HepG2 (cell line): ENCODE measurements around the gene HYAL2. TPM values are rescaled to one million over a fixed set of nuclear protein-coding genes. Genes with fewer than 3 reads are reported as not detected.

ENCODE experiments used
- FOSL1 ChIP-seq: sonication (generic); formaldehyde crosslinking; IDR thresholded peaks from 2 replicates; pipeline ENCODE4 v1.9.0; 2021; ENCODE audit warnings: missing genetic modification reagents, borderline replicate concordance
- FOXM1 ChIP-seq: sonication (generic); formaldehyde crosslinking; IDR thresholded peaks from 2 replicates; pipeline ENCODE4 v1.5.0; 2020; ENCODE audit warnings: missing genetic modification reagents
- HMGA1 ChIP-seq: sonication (generic); formaldehyde crosslinking; conservative IDR thresholded peaks from 2 replicates; pipeline ENCODE4 v1.4.0; 2020; ENCODE audit warnings: missing genetic modification reagents
- HNF4A ChIP-seq: sonication (generic); formaldehyde crosslinking; IDR thresholded peaks from 2 replicates; pipeline ENCODE4 v1.4.0; 2020; ENCODE audit warnings: missing genetic modification reagents
- MEIS1 ChIP-seq: sonication (generic); formaldehyde crosslinking; IDR thresholded peaks from 2 replicates; pipeline ENCODE4 v1.9.0; 2021; ENCODE audit warnings: mild to moderate bottlenecking, missing genetic modification reagents, moderate library complexity, borderline replicate concordance
- MTA1 ChIP-seq: sonication (generic); formaldehyde crosslinking; IDR thresholded peaks from 2 replicates; pipeline ENCODE4 v1.4.0; 2020; ENCODE audit warnings: missing genetic modification reagents, mild to moderate bottlenecking, borderline replicate concordance
- NCOA5 ChIP-seq: sonication (generic); formaldehyde crosslinking; IDR thresholded peaks from 2 replicates; pipeline ENCODE4 v1.4.0; 2020; ENCODE audit warnings: missing genetic modification reagents
- NFATC3 ChIP-seq: sonication (generic); formaldehyde crosslinking; IDR thresholded peaks from 2 replicates; pipeline ENCODE4 v1.5.1; 2020; ENCODE audit warnings: mild to moderate bottlenecking, missing genetic modification reagents
- NFE2L1 ChIP-seq: sonication (generic); formaldehyde crosslinking; IDR thresholded peaks from 2 replicates; pipeline ENCODE4 v1.4.0; 2020; ENCODE audit warnings: missing genetic modification reagents, mild to moderate bottlenecking, borderline replicate concordance
- NR2C2 ChIP-seq: sonication (generic); formaldehyde crosslinking; IDR thresholded peaks from 2 replicates; pipeline ENCODE4 v1.4.0; 2020; ENCODE audit warnings: missing genetic modification reagents, mild to moderate bottlenecking, moderate library complexity, borderline replicate concordance
- PHB2 ChIP-seq: fragments of 450-650 bp; IDR thresholded peaks from 2 replicates; pipeline ENCODE4 v1.6.1; 2018; ENCODE audit not compliant: partially characterized antibody
- PRMT3 ChIP-seq: sonication (generic); formaldehyde crosslinking; IDR thresholded peaks from 2 replicates; pipeline ENCODE4 v1.8.1; 2022; ENCODE audit warnings: low read depth, mild to moderate bottlenecking, moderate library complexity, missing genetic modification reagents, borderline replicate concordance
- RNF2 ChIP-seq: fragments of 450-650 bp; conservative IDR thresholded peaks from 2 replicates; pipeline ENCODE4 v1.6.1; 2016; ENCODE audit warnings: low read depth
- SP2 ChIP-seq: sonication (generic); formaldehyde crosslinking; IDR thresholded peaks from 2 replicates; pipeline ENCODE4 v1.5.1; 2020; ENCODE audit warnings: mild to moderate bottlenecking, missing genetic modification reagents
- ZBTB38 ChIP-seq: sonication (generic); formaldehyde crosslinking; IDR thresholded peaks from 2 replicates; pipeline ENCODE4 v1.5.1; 2020; ENCODE audit warnings: mild to moderate bottlenecking, missing genetic modification reagents
- ZNF205 ChIP-seq: IDR thresholded peaks from 2 replicates; pipeline ENCODE4 v1.6.1; 2018; ENCODE audit warnings: missing biosample characterization, missing genetic modification reagents
- ZNF678 ChIP-seq: sonication (generic); formaldehyde crosslinking; IDR thresholded peaks from 2 replicates; pipeline ENCODE4 v1.4.0; 2020; ENCODE audit warnings: mild to moderate bottlenecking, missing genetic modification reagents
- ZNF775 ChIP-seq: sonication (generic); formaldehyde crosslinking; IDR thresholded peaks from 2 replicates; pipeline ENCODE4 v1.4.0; 2020; ENCODE audit warnings: missing genetic modification reagents, mild to moderate bottlenecking, moderate library complexity, borderline replicate concordance
- ZNF790 ChIP-seq: sonication (generic); formaldehyde crosslinking; IDR thresholded peaks from 2 replicates; pipeline ENCODE4 v1.8.0; 2022; ENCODE audit warnings: missing genetic modification reagents, mild to moderate bottlenecking, borderline replicate concordance
- polyA plus RNA-seq, 8 experiments: library from polyadenylated mRNA; depleted of rRNA in 3 of 8; stranded (reverse) in 7 of 8; unstranded in 1 of 8; fragments of >200 nt; fragmentation: Illumina TruSeq in 4 of 8; extraction: Trizol in 4 of 8; gene quantifications; 2 replicates each; pipeline versions ENCODE4 v1.2.1 to v1.2.3, GENCODE V29; 2011 to 2016; ENCODE audit warnings: low read depth in 4 of 8, missing spikeins in 1 of 8, mixed read lengths in 1 of 8; ENCODE audit not compliant: insufficient read depth in 1 of 8
- total RNA-seq, 5 experiments: library from RNA; depleted of rRNA; stranded (reverse); fragments of >200 nt; fragmentation: Illumina TruSeq; extraction: Trizol; gene quantifications; 2 replicates each; pipeline ENCODE4 v1.2.3, GENCODE V29; 2016; ENCODE audit warnings: low read depth in 1 of 5
- TF ChIP-seq, protein P1 (sequence below): IDR thresholded peaks from 2 replicates; pipeline ENCODE4 v1.6.1; 2018; ENCODE audit warnings: missing genetic modification reagents, mild to moderate bottlenecking, missing compliant biosample characterization
- TF ChIP-seq, protein P2 (sequence below): sonication (generic); formaldehyde crosslinking; conservative IDR thresholded peaks from 2 replicates; pipeline ENCODE4 v1.4.0; 2020; ENCODE audit warnings: missing genetic modification reagents
- TF ChIP-seq, protein P3 (sequence below): sonication (generic); formaldehyde crosslinking; IDR thresholded peaks from 2 replicates; pipeline ENCODE4 v1.4.0; 2020; ENCODE audit warnings: missing genetic modification reagents

Gene HYAL2
- total and polyA plus RNA-seq, 2 of the 13 experiments (the other 11 are each of a cell fraction or from before 2014, with no cell fraction given): 76.2 to 102 TPM

DNA sequence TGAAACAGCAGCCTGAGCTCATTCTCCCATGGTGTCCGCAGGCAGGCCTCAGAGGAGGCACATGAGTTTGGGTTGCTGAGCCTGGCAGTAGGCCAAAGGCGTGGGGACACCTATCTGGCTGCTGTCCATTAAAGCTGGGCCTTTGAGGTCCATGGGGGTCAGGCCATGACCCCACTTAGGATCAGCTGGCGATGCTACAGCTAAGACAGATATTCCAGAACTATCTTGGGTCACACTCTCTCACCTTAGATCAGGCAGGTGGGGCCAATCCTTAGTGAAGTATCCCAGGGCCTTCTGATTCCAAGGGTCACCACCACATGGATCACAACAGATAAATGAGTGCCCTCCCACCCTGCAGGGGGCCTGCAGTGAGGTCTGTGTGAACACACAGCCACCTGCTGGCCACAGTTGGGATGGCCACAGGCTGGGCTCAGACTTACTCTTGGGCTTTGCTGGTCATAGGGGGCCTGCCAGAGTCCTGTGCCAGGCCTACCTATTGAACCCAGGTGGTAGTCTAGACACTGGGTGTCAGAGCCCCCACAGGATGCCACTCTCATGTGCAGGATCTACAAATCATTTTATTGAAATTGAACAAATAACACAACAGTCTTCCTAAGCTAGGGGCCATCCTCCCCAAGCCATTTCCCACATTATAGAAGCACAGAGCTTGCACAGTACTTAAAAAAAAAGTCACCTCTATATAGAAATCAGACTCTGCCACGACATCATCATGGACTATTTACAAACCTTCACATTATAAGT lies 2.0 kb upstream of the HYAL2 start (continued):
- TF ChIP-seq NCOA5 (CRISPR knock-in tag) (no peak), PHB2 (no peak), FOXM1 (CRISPR knock-in tag) (no peak), NFATC3 (CRISPR knock-in tag) (no peak), ZNF205 (no peak; the same call in 1 of the 2 replicates), MTA1 (CRISPR knock-in tag) (0 out of 2 replicates have a peak, but pooled peaks have one; percentile 62), SP2 (CRISPR knock-in tag) (no peak), ZBTB38 (CRISPR knock-in tag) (peak; percentile 56), NFE2L1 (CRISPR knock-in tag) (no peak), HNF4A (CRISPR knock-in tag) (peak; percentile 80), ZNF790 (CRISPR knock-in tag) (no peak), HMGA1 (no peak), NR2C2 (CRISPR knock-in tag) (peak; percentile 61; the same call in 1 of the 2 replicates), ZNF678 (CRISPR knock-in tag) (no peak), RNF2 (no peak), FOSL1 (no peak), PRMT3 (CRISPR knock-in tag) (no peak), ZNF775 (CRISPR knock-in tag) (no peak), MEIS1 (peak; percentile 82; the same call in 1 of the 2 replicates)
- TF ChIP-seq, protein P1, sequence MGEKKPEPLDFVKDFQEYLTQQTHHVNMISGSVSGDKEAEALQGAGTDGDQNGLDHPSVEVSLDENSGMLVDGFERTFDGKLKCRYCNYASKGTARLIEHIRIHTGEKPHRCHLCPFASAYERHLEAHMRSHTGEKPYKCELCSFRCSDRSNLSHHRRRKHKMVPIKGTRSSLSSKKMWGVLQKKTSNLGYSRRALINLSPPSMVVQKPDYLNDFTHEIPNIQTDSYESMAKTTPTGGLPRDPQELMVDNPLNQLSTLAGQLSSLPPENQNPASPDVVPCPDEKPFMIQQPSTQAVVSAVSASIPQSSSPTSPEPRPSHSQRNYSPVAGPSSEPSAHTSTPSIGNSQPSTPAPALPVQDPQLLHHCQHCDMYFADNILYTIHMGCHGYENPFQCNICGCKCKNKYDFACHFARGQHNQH (CRISPR knock-in tag): no peak
- TF ChIP-seq, protein P2, sequence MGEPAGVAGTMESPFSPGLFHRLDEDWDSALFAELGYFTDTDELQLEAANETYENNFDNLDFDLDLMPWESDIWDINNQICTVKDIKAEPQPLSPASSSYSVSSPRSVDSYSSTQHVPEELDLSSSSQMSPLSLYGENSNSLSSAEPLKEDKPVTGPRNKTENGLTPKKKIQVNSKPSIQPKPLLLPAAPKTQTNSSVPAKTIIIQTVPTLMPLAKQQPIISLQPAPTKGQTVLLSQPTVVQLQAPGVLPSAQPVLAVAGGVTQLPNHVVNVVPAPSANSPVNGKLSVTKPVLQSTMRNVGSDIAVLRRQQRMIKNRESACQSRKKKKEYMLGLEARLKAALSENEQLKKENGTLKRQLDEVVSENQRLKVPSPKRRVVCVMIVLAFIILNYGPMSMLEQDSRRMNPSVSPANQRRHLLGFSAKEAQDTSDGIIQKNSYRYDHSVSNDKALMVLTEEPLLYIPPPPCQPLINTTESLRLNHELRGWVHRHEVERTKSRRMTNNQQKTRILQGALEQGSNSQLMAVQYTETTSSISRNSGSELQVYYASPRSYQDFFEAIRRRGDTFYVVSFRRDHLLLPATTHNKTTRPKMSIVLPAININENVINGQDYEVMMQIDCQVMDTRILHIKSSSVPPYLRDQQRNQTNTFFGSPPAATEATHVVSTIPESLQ (CRISPR knock-in tag): no peak
- TF ChIP-seq, protein P3, sequence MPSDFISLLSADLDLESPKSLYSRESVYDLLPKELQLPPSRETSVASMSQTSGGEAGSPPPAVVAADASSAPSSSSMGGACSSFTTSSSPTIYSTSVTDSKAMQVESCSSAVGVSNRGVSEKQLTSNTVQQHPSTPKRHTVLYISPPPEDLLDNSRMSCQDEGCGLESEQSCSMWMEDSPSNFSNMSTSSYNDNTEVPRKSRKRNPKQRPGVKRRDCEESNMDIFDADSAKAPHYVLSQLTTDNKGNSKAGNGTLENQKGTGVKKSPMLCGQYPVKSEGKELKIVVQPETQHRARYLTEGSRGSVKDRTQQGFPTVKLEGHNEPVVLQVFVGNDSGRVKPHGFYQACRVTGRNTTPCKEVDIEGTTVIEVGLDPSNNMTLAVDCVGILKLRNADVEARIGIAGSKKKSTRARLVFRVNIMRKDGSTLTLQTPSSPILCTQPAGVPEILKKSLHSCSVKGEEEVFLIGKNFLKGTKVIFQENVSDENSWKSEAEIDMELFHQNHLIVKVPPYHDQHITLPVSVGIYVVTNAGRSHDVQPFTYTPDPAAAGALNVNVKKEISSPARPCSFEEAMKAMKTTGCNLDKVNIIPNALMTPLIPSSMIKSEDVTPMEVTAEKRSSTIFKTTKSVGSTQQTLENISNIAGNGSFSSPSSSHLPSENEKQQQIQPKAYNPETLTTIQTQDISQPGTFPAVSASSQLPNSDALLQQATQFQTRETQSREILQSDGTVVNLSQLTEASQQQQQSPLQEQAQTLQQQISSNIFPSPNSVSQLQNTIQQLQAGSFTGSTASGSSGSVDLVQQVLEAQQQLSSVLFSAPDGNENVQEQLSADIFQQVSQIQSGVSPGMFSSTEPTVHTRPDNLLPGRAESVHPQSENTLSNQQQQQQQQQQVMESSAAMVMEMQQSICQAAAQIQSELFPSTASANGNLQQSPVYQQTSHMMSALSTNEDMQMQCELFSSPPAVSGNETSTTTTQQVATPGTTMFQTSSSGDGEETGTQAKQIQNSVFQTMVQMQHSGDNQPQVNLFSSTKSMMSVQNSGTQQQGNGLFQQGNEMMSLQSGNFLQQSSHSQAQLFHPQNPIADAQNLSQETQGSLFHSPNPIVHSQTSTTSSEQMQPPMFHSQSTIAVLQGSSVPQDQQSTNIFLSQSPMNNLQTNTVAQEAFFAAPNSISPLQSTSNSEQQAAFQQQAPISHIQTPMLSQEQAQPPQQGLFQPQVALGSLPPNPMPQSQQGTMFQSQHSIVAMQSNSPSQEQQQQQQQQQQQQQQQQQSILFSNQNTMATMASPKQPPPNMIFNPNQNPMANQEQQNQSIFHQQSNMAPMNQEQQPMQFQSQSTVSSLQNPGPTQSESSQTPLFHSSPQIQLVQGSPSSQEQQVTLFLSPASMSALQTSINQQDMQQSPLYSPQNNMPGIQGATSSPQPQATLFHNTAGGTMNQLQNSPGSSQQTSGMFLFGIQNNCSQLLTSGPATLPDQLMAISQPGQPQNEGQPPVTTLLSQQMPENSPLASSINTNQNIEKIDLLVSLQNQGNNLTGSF (CRISPR knock-in tag): no peak
